GM12878 (cell line): ENCODE measurements around the gene AP4S1. TPM values are rescaled to one million over a fixed set of nuclear protein-coding genes. Genes with fewer than 3 reads are reported as not detected.

Experiments used
- ATAC-seq: fragments of 200-7000 bp; cut with Tn5 transposase; 3 replicates; pipeline ENCODE4 v1.9.1; 2020; ENCODE audit warnings: mild to moderate bottlenecking, moderate library complexity
- BruUV-seq: library from RNA; stranded (reverse); fragments of 400-500 nt; replicated peaks from 2 replicates; lab custom pipeline; 2021; lab: Mats Ljungman, UMichigan
- CTCF ChIA-PET: fragments of 300-600 bp; sonication (Branson Sonifier 250); formaldehyde crosslinking; extraction: SDS; loops from one replicate; lab custom pipeline; 2021; ENCODE audit warnings: inconsistent platforms; lab: Yijun Ruan, JAX
- POLR2A ChIA-PET: fragments of 350-600 bp; formaldehyde crosslinking; extraction: SDS; loops from one replicate; lab custom pipeline; 2021; ENCODE audit warnings: inconsistent platforms; lab: Charles Lee
- RAD21 ChIA-PET: fragments of 300-600 bp; sonication (Branson Sonifier 250); formaldehyde crosslinking; loops from one replicate; lab custom pipeline; 2023; ENCODE audit warnings: antibody characterized with exemption; ENCODE audit not compliant: unreplicated experiment; lab: Charles Lee
- SMC1A ChIA-PET: fragments of 300-600 bp; sonication (Branson Sonifier 250); formaldehyde crosslinking; loops from one replicate; lab custom pipeline; 2023; ENCODE audit not compliant: unreplicated experiment, uncharacterized antibody; lab: Charles Lee
- DNase-seq: peaks from one replicate; pipeline ENCODE4 v3.0.0-alpha.2; 2011; ENCODE audit warnings: low read depth, low spot score
- FAIRE-seq: peaks from 3 replicates; lab custom pipeline; 2011; peaks lifted over from hg19 to GRCh38; lab: Jason Lieb, UNC
- H2AFZ ChIP-seq: 2 replicates; pipeline ENCODE4 v1.6.0; 2011; ENCODE audit warnings: low read depth, low read length, control low read depth; ENCODE audit not compliant: control insufficient read depth
- H3K27ac ChIP-seq: 2 replicates; pipeline ENCODE4 v1.5.1; 2011; ENCODE audit warnings: control low read depth; ENCODE audit not compliant: control insufficient read depth, insufficient read depth
- H3K27me3 ChIP-seq, 2 experiments: replicated peaks in 1 of 2; 2 replicates each; pipeline versions ENCODE4 v1.6.0 to v1.6.1; 2011; ENCODE audit warnings: low read length in 1 of 2; ENCODE audit not compliant: control insufficient read depth in 2 of 2, insufficient read depth in 2 of 2
- H3K36me3 ChIP-seq, 2 experiments: 2 replicates each; pipeline ENCODE4 v1.5.1; 2011; ENCODE audit warnings: low read length in 1 of 2; ENCODE audit not compliant: control insufficient read depth in 2 of 2, insufficient read depth in 2 of 2
- H3K4me1 ChIP-seq: 2 replicates; pipeline ENCODE4 v1.6.1; 2011; ENCODE audit warnings: mild to moderate bottlenecking, low read length, moderate library complexity, mixed read lengths; ENCODE audit not compliant: control insufficient read depth, insufficient read depth
- H3K4me2 ChIP-seq: 2 replicates; pipeline ENCODE4 v1.6.0; 2011; ENCODE audit warnings: control low read depth; ENCODE audit not compliant: control insufficient read depth, insufficient read depth
- H3K4me3 ChIP-seq: fragments of 200-600 bp; sonication (generic); 2 replicates; pipeline ENCODE4 v1.5.1; 2016
- H3K79me2 ChIP-seq: 2 replicates; pipeline ENCODE4 v1.6.0; 2011; ENCODE audit warnings: low read length; ENCODE audit not compliant: control insufficient read depth, insufficient read depth
- H3K9ac ChIP-seq: 2 replicates; pipeline ENCODE4 v1.8.0; 2011; ENCODE audit warnings: low read length, control low read depth, mixed read lengths; ENCODE audit not compliant: control insufficient read depth, insufficient read depth
- H3K9me3 ChIP-seq: replicated peaks from 3 replicates; pipeline ENCODE4 v1.5.1; 2011; ENCODE audit warnings: mild to moderate bottlenecking, low read length; ENCODE audit not compliant: control insufficient read depth, insufficient read depth
- H4K20me1 ChIP-seq: 2 replicates; pipeline ENCODE4 v1.6.0; 2011; ENCODE audit not compliant: control insufficient read depth, insufficient read depth
- CBX3 ChIP-seq: fragments of 200-600 bp; sonication (generic); IDR thresholded peaks from 2 replicates; pipeline ENCODE4 v1.6.1; 2016; ENCODE audit warnings: low read depth, borderline replicate concordance
- CBX5 ChIP-seq: sonication (generic); IDR thresholded peaks from 2 replicates; pipeline ENCODE4 v1.6.1; 2016; ENCODE audit warnings: low read depth, moderate library complexity, mild to moderate bottlenecking, inconsistent platforms
- CREB1 ChIP-seq: IDR thresholded peaks from 2 replicates; pipeline ENCODE4 v1.6.1; 2012; ENCODE audit warnings: low read depth, mild to moderate bottlenecking, inconsistent platforms
- ESRRA ChIP-seq: IDR thresholded peaks from 2 replicates; pipeline ENCODE4 v1.6.1; 2012; ENCODE audit warnings: mild to moderate bottlenecking, low read length, improper control_type of control experiment
- ETV6 ChIP-seq, 2 experiments: fragments of 450-650 bp in 1 of 2; IDR thresholded peaks in 1 of 2; conservative IDR thresholded peaks in 1 of 2; 2 replicates each; pipeline ENCODE4 v1.6.1; 2014; ENCODE audit warnings: antibody characterized with exemption in 1 of 2, borderline replicate concordance in 1 of 2, low read depth in 1 of 2, mild to moderate bottlenecking in 1 of 2, moderate library complexity in 1 of 2
- HCFC1 ChIP-seq: fragments of 150-350 bp; IDR thresholded peaks from 2 replicates; pipeline ENCODE4 v1.6.1; 2014; ENCODE audit warnings: low read length
- KDM1A ChIP-seq: fragments of 200-600 bp; sonication (generic); IDR thresholded peaks from 2 replicates; pipeline ENCODE4 v1.6.1; 2016; ENCODE audit warnings: borderline replicate concordance
- MXI1 ChIP-seq: fragments of 150-350 bp; IDR thresholded peaks from 2 replicates; pipeline ENCODE4 v1.6.1; 2011; ENCODE audit warnings: low read depth, mild to moderate bottlenecking, inconsistent platforms, low read length, improper control_type of control experiment
- NFIC ChIP-seq: IDR thresholded peaks from 2 replicates; pipeline ENCODE4 v1.6.1; 2012; ENCODE audit warnings: low read depth, mild to moderate bottlenecking, inconsistent platforms, low read length, moderate library complexity
- NR2C1 ChIP-seq: fragments of 450-650 bp; IDR thresholded peaks from 2 replicates; pipeline ENCODE4 v1.6.1; 2017; ENCODE audit warnings: antibody characterized with exemption, mild to moderate bottlenecking, moderate library complexity
- POLR2A ChIP-seq: IDR thresholded peaks from 2 replicates; pipeline ENCODE4 v1.6.1; 2011; ENCODE audit warnings: low read depth, mild to moderate bottlenecking, low read length
- RFX5 ChIP-seq: IDR thresholded peaks from 2 replicates; pipeline ENCODE4 v1.6.1; 2011; ENCODE audit warnings: low read depth, low read length, improper control_type of control experiment
- SIN3A ChIP-seq: IDR thresholded peaks from 2 replicates; pipeline ENCODE4 v1.6.1; 2012; ENCODE audit warnings: low read depth, low read length, improper control_type of control experiment
- SIX5 ChIP-seq: IDR thresholded peaks from 2 replicates; pipeline ENCODE4 v1.6.1; 2011; ENCODE audit warnings: mild to moderate bottlenecking, low read depth, low read length, moderate library complexity; ENCODE audit not compliant: severe bottlenecking
- SMC3 ChIP-seq: IDR thresholded peaks from 2 replicates; pipeline ENCODE4 v1.6.1; 2011; ENCODE audit warnings: low read length, improper control_type of control experiment, borderline replicate concordance
- SREBF1 ChIP-seq: IDR thresholded peaks from 2 replicates; pipeline ENCODE4 v1.6.1; 2012; ENCODE audit warnings: mild to moderate bottlenecking, low read length
- TAF1 ChIP-seq: IDR thresholded peaks from 2 replicates; pipeline ENCODE4 v1.6.1; 2011; ENCODE audit warnings: mild to moderate bottlenecking, low read depth, low read length, borderline replicate concordance
- ZNF622 ChIP-seq: fragments of 450-650 bp; IDR thresholded peaks from 2 replicates; pipeline ENCODE4 v1.6.1; 2017; ENCODE audit warnings: mild to moderate bottlenecking, inconsistent platforms
- WGBS: methylation state at CpG from one replicate; pipeline ENCODE4 v1.1.6; 2016; ENCODE audit warnings: low lambda C conversion rate; ENCODE audit not compliant: insufficient replicate concordance, insufficient coverage; ENCODE audit errors: missing lambda C conversion rate; 5-methylcytosine and 5-hydroxymethylcytosine counted together
- in situ Hi-C: fragments of 300-500 bp; cut with MboI; formaldehyde crosslinking; loops from 9 replicates; pipeline ENCODE4 v1.14.3; 2018; ENCODE audit warnings: mixed read lengths
- intact Hi-C: fragments of 100-400 bp; cut with micrococcal nuclease; formaldehyde crosslinking; loops from one replicate; pipeline ENCODE4 v1.14.2; 2022; ENCODE audit not compliant: unreplicated experiment
- polyA plus RNA-seq, 11 experiments: library from polyadenylated mRNA; depleted of rRNA in 4 of 11; unstranded in 6 of 11; stranded (reverse) in 5 of 11; fragments of >200 nt; fragmentation: Nextera tagmentation in 4 of 11; fragmentation: Illumina TruSeq in 1 of 11; extraction: Ambion mirVana in 4 of 11; extraction: Trizol in 1 of 11; gene quantifications; 1 replicate in 1 of 11; 2 replicates in 10 of 11; pipeline versions ENCODE4 v1.2.1 to v1.2.3, GENCODE V29; 2011 to 2016; ENCODE audit warnings: inconsistent platforms in 2 of 11, missing spikeins in 2 of 11, low read depth in 1 of 11
- total RNA-seq, 4 experiments: library from RNA; depleted of rRNA in 3 of 4; stranded (reverse); fragments of >200 nt in 3 of 4; fragmentation: Illumina TruSeq in 1 of 4; extraction: Trizol in 1 of 4; gene quantifications; 2 replicates each; pipeline versions ENCODE4 v1.2.1 to v1.2.3, GENCODE V29; 2013 to 2021
- TF ChIP-seq, protein P1 (sequence below): IDR thresholded peaks from 2 replicates; pipeline ENCODE4 v1.6.1; 2012; ENCODE audit warnings: low read depth, low read length, improper control_type of control experiment
- TF ChIP-seq, protein P2 (sequence below): IDR thresholded peaks from 2 replicates; pipeline ENCODE4 v1.6.1; 2012; ENCODE audit warnings: low read depth, low read length, improper control_type of control experiment
- TF ChIP-seq, protein P3 (sequence below): fragments of 450-650 bp; IDR thresholded peaks from 2 replicates; pipeline ENCODE4 v1.6.1; 2017; ENCODE audit warnings: mild to moderate bottlenecking, low read depth, inconsistent platforms; ENCODE audit not compliant: poor library complexity, severe bottlenecking

AP4S1 gene
- total and polyA plus RNA-seq, 10 of the 15 experiments (the other 5 are each of a cell fraction or from before 2014, with no cell fraction given): 3.6 to 9.0 (median 5.7) TPM

DNA sequence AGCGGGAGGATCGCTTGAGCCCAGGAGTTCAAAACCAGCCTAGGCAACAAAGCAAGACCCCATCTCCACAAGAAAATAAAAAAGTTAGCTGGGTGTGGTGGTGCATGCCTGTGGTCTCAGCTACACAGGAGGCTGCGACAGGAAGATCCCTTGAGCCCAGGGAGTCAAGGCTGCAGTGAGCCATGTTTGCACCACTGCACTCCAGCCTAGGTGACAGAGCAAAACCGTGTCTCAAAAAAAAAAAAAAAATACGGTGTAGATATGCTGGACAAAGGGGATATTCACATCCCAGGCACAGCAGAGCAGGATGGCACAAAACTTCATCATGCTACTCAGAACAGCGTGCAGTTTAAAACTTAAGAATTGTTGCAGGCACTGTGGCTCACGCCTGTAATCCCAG lies 25.6 kb downstream of the AP4S1 start (continued):
- TF ChIP-seq, protein P1, sequence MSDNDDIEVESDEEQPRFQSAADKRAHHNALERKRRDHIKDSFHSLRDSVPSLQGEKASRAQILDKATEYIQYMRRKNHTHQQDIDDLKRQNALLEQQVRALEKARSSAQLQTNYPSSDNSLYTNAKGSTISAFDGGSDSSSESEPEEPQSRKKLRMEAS: no peak
- TF ChIP-seq ESRRA: no peak

GRCh38 chr14:31051511-31051910 lies 26.1 kb downstream of the AP4S1 start:
- ChIA-PET SMC1A (no interaction called here), POLR2A (interaction anchor here (0.6 kb wide), 1 partner anchor 358 kb away, joined by 3 read pairs; no protein-coding TSS in a partner anchor), RAD21 (no interaction called here), CTCF (interaction anchor here (0.6 kb wide), 1 partner anchor 31 kb away, joined by 3 read pairs; no protein-coding TSS in a partner anchor)
- no peaks in the 10 kb centered on the region for H3K9me3 ChIP-seq
- H3K4me1 ChIP-seq: no peaks in the 10 kb centered on the region
- no peak overlapping the region for H3K4me2 ChIP-seq
- no peak overlapping the region for H2AFZ ChIP-seq
- H4K20me1 ChIP-seq: no peaks in the 10 kb centered on the region
- no peak overlapping the region for H3K27ac ChIP-seq
- 61% methylated on average over 4 of the region's 4 CpGs for WGBS
- TF ChIP-seq HCFC1: no peak
- TF ChIP-seq, protein P2, sequence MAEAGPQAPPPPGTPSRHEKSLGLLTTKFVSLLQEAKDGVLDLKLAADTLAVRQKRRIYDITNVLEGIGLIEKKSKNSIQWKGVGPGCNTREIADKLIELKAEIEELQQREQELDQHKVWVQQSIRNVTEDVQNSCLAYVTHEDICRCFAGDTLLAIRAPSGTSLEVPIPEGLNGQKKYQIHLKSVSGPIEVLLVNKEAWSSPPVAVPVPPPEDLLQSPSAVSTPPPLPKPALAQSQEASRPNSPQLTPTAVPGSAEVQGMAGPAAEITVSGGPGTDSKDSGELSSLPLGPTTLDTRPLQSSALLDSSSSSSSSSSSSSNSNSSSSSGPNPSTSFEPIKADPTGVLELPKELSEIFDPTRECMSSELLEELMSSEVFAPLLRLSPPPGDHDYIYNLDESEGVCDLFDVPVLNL: no peak
- no peak for TF ChIP-seq RFX5
- TF ChIP-seq, protein P3, sequence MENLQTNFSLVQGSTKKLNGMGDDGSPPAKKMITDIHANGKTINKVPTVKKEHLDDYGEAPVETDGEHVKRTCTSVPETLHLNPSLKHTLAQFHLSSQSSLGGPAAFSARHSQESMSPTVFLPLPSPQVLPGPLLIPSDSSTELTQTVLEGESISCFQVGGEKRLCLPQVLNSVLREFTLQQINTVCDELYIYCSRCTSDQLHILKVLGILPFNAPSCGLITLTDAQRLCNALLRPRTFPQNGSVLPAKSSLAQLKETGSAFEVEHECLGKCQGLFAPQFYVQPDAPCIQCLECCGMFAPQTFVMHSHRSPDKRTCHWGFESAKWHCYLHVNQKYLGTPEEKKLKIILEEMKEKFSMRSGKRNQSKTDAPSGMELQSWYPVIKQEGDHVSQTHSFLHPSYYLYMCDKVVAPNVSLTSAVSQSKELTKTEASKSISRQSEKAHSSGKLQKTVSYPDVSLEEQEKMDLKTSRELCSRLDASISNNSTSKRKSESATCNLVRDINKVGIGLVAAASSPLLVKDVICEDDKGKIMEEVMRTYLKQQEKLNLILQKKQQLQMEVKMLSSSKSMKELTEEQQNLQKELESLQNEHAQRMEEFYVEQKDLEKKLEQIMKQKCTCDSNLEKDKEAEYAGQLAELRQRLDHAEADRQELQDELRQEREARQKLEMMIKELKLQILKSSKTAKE: no peak
- TF ChIP-seq SREBF1: no peak
- no peak for TF ChIP-seq CBX5
- TF ChIP-seq NR2C1: no peak
- TF ChIP-seq MXI1: no peak
- no peak for TF ChIP-seq CBX3
- no peak for TF ChIP-seq NFIC
- TF ChIP-seq SIN3A: no peak
- TF ChIP-seq ETV6 (conservative IDR thresholded peaks at IDR 0.05 in 1 of 2, IDR thresholded peaks at IDR 0.05 in 1 of 2; ENCODE audit: borderline replicate concordance in 1 of 2, low read depth in 1 of 2): no peak
- no peak for TF ChIP-seq SMC3
- TF ChIP-seq TAF1: no peak
- TF ChIP-seq POLR2A: no peak
- TF ChIP-seq SIX5: no peak
- TF ChIP-seq KDM1A: no peak
- no peak for TF ChIP-seq ZNF622
- TF ChIP-seq CREB1: no peak
- H3K9ac ChIP-seq: no peak overlapping the region
- no peaks in the 10 kb centered on the region for H3K27me3 ChIP-seq
- H3K79me2 ChIP-seq: no peaks in the 10 kb centered on the region
- in situ Hi-C loops: no loop called here
- ATAC-seq: no peak
- no peak for FAIRE-seq
- intact Hi-C loops: no loop called here
- H3K36me3 ChIP-seq: no peaks in the 10 kb centered on the region
- no TSS peak for BruUV-seq
- no peak for DNase-seq
- no peak overlapping the region for H3K4me3 ChIP-seq
